NCI-H446 treated with DMSO at 0.1 percent for 48 hours (cell line): ENCODE measurements around the gene PLCG2.
"Not testable (repeated sequence)": the region's sequence is repeated elsewhere in the genome, so short reads cannot be mapped to it uniquely, and the experiment has no call there.

Experiments
- DNase-seq: peaks from one replicate; lab custom pipeline; 2025; lab: John Stamatoyannopoulos, UW

PLCG2 gene

DNA sequence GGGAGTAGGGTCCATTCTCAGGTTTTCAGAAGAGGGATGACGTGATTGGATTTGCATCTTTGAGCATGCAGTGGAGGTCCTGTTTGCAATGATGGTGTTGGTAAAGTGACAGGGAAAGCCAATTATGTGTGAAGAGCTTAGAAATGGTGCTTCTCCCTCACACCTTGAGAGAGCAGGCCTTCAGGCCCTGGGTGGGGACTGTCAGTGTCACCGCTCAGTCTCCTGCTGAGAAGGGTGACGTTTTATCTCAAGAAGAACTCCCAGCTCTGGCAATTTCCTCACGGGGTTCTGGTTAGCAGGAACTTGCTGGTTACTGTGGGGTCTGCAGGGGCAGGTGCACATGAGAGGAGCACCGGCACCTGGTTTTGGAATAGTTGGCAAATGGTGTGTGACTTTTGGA is 11.2 kb downstream of the PLCG2 start:
- no peak for DNase-seq

DNA sequence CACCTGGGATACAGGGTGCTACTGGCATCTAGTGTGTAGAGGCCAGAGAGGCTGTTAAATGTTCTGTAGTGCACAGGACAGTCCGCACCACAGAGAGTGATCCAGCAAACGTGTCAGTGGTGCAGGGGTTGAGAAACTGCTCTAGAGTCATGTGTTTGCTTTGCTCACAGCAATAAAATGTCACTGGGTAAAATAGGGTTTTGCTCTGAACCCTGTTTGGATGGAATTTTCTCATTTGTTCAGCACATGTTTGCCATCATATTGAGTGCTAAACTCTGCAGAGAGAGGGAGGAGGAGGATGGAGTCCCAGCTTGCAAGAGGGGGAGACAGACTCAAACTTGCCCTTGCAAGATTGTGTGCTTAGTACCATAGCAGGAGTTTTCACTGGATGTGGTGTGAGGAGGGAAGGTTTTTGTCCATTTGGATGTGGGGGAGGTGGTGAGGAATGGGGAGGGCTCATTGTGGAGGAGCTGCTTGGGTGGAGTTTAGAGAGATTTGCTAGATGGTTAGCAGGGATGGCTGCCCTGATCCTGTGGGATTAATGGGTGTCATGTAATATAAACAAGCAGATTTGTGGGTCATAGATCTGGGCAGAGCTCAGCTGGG is 11.8 kb downstream of the PLCG2 start:
- no peak for DNase-seq

DNA sequence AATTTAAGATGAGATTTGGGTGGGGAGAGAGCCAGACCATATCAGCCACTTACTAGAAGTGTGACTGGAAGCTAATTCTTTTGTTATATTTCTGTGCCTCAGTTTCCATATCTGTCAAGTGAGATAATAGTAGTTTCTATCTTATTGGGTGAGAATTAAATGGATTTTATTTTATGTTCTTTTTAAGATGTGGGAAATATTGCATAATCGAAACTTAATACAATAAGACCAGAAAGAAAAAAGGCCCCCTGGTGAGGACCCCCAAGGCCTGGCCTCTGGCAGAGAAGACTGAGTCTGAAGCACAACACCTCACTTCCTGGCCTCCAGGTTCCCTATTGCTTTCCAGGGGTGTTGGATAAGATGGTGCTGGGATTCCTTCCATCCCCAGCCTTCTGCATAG is 13.7 kb downstream of the PLCG2 start:
- no peak for DNase-seq

GRCh38 chr16:81795193-81795592 is 16.1 kb downstream of the PLCG2 start:
- no peak for DNase-seq

- no peak for DNase-seq
These were observed 16.9 kb downstream of the PLCG2 start for GRCh38 chr16:81796035-81796434.

DNA sequence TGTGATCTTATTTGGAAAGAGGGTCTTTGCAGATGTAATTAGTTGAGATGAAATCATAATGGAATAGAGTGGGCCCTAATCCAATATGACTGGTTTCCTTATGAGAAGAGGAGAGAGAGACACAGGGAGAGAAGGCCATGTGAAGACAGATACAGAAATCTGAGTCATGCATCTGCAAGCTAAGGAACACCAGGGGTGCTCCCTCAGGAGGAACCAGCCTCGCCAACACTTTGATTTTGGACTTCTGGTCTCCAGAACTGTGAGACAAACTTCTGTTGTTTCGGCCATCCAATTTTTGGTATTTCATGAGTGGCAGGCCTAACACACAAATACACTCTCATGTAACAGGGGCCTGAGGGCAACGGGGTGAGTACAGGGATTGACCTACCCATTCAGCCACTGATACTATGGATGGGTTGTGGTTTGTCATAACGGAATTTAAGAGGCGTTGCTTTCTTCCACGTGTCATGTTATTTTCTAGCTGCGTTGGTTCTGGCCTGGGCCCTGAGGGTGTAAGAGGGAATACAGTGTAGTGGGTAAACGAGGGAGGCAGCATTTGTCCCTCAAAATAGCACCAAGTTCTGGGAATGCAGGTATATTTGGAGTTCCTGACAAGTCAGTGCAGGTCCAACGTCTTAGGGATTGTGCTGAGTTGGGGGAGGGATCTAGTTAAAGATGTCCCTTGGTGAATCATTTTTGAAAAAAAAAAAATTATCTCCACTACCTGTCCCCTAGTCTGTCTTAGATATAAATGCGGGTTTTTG is 17.7 kb downstream of the PLCG2 start:
- DNase-seq = no peak

DNA sequence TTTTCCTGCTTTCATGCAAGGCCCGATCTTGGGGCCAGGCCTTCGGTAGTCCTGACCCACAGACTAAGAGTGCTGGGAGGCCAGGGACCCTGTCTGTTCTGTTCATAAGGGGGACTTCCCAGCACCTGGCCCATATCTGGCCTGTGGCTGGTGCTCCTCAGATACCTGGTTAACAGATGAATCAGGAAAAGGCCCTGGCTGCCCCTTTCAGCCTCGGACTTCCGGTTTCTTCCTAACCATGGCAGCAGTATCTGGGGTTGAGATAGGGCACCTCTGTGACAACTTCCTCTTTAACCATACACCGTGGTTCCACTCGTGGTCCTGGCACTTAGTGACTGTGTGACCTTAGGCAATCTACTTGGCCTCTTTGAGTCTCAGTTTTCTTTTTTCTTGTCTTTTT is 18.4 kb downstream of the PLCG2 start:
- no peak for DNase-seq

GRCh38 chr16:81798311-81799137 is 19.4 kb downstream of the PLCG2 start:
- no peak for DNase-seq

GRCh38 chr16:81799138-81799504 is 20.0 kb downstream of the PLCG2 start:
- DNase-seq = no peak

GRCh38 chr16:81801724-81802123 is 22.6 kb downstream of the PLCG2 start:
- DNase-seq = not testable (repeated sequence)

DNA sequence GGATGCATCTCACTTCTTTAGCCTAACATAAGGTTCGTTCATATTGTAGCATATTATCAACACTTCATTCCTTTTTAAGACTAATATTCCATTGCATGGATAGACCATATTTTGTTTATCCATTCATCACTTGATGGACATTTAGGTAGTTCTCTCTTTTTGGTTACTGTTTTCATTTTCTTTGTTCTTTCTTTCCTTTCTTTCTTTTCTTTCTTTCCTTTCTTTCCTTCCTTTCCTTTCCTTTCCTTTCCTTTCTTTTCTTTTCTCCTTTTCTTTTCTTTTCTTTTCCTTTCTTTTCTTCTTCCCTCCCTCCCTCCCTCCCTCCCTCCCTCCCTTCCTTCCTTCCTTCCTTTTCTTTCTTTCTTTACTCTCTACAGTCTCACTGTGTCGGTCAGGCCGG is 24.2 kb downstream of the PLCG2 start:
- DNase-seq = no peak

- DNase-seq = no peak
These were observed 25.1 kb downstream of the PLCG2 start for GRCh38 chr16:81804134-81804610.

DNA sequence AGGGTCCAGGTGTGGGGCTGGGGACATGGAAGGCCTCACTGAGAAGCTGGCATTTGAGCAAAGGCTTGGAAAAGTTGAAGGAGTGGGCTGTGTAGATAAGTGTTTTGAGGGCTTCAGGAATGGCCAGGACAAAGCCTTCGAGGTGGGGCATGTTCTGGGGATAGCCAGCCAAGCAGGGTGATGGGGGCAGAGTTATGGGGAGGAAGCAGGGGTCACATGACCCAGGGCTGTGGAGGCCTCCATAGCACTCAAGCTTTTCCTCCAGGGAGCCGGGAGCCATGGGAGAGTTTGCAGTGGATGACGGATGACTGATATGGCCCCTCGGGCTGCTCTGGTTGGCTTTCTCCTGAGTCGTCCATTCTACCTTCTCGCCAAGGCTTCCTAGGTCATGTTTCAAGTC is 27.6 kb downstream of the PLCG2 start:
- no peak for DNase-seq

GRCh38 chr16:81807767-81808358 is 28.8 kb downstream of the PLCG2 start:
- DNase-seq = no peak

GRCh38 chr16:81808933-81809480 is 29.9 kb downstream of the PLCG2 start:
- DNase-seq = no peak

- DNase-seq = no peak
These were observed 30.5 kb downstream of the PLCG2 start for GRCh38 chr16:81809567-81809966.

GRCh38 chr16:81810361-81810760 is 31.3 kb downstream of the PLCG2 start:
- no peak for DNase-seq

DNA sequence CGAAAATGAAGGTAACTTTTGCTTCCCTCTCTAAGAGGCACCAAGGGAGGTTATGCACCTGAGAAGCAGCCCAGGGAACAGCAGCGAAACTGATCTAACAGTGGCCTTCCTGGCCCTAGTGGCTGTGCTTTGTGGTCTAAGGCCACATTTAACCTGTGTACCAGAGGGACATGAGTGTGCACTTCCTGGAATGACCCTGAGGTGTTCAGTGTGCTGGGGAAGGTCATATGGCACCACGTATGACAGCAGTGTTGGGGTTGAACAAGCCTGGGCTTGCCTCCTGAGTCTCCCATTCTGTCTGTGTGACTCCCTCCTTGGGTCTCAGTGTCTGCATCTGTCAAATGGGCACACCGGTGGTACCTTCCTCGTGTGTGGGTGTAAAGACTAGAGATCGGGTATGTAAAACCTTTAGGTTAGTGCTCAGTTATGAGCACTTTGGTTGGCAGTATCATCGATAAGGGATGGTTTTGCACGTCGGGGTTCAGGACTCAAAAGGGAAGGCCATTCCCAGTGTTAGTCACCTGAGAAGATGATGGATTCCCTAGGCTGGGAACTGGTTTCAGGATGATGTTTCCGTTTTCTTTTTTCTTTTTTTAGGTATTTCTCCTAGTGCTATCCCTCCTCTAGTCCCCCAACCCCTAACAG is 31.9 kb downstream of the PLCG2 start:
- no peak for DNase-seq

- DNase-seq = no peak
These were observed 34.6 kb downstream of the PLCG2 start for GRCh38 chr16:81813648-81814047.

DNA sequence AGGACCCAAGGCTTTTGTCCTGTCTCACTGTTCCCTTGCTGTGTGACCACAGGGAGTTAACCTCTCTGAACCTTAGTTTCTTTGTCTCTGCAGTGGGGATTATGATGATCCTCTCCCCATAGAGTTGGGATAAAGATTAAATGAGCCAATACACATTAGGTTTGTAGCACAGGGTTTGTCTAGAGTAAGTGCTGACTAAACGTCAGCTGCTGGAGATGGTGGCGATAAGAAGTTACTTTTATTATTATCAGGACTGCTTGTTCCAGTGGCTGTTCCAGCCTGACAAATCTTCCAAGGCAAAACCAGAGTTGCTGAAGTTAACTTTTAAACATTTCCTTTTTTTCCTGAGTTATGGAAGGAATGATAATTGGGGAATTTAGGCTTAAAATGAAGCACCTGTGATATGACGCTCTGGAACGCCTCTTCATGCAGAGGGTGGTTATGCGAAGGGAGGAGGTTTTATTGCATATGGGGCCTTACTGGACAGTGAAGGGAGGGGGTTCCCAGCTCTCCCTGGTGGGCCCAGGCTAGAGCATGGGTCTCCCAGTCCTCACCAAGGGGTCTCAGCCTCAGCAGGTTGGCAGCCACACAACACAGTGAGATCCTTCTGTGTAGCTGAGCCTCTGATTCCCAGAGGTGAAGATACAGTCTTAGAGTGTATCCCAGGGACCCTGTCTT is 35.8 kb downstream of the PLCG2 start:
- no peak for DNase-seq

GRCh38 chr16:81815429-81815766 is 36.3 kb downstream of the PLCG2 start:
- DNase-seq = no peak
